Tongue (tissue), 2 donors: ENCODE measurements around the gene MACROD1. TPM values are rescaled to one million over a fixed set of nuclear protein-coding genes. Genes with fewer than 3 reads are reported as not detected.

ENCODE experiments used
- DNase-seq: peaks from one replicate; pipeline ENCODE4 v3.0.0-alpha.2; 2015
- total RNA-seq: library from RNA; depleted of rRNA; stranded (reverse); fragments of >200 nt; gene quantifications from one replicate; pipeline ENCODE4 v1.2.3, GENCODE V29; 2014

MACROD1 gene, protein sequence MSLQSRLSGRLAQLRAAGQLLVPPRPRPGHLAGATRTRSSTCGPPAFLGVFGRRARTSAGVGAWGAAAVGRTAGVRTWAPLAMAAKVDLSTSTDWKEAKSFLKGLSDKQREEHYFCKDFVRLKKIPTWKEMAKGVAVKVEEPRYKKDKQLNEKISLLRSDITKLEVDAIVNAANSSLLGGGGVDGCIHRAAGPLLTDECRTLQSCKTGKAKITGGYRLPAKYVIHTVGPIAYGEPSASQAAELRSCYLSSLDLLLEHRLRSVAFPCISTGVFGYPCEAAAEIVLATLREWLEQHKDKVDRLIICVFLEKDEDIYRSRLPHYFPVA
- total RNA-seq: 58.8 TPM

DNA sequence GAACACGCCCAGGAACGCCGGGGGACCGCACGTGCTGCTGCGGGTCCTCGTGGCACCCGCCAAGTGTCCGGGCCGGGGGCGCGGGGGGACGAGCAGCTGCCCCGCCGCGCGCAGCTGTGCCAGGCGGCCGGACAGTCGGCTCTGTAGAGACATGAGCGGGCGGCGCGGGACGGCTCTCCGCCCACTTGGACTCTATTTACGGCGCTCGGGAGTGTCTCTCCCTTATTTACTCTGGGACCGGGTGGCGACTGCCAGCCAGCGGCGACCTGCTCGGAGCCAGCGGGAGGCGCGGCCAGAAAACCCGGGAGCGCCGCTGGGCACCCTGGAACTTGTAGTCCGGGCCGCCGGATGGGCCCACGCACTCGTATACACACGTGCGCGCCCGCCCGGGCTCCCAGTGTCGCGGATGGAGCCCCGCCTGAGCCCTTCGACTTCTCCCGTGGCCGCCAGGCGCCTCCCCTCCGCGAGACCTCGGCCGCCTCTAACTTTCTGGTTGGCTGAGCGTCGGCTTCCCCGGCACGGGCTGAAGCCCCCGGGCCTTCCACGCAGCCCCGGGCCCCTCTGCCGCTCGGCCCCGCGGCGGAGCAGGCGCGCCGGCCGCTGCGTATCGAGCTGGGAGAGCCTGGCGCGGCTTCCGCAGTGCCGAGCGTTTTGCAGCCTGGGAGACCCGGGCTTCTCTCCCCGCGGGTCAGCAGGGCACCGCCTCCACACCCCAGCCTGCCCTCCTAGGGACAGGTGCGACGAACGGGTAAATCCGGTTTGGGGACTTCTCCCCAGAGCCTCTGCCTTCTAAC is at the start of gene MACROD1:
Gene MACROD1, minus strand, starts transcription at position 272 of the 794 bp plus-strand sequence. Its CDS starts 119 bp downstream, at position 153.
- DNase-seq: peak; percentile 90

GRCh38 chr11:64211181-64211872 is 45.4 kb upstream of the MACROD1 start:
- no peak for DNase-seq

- no peak for DNase-seq
These were observed 44.5 kb upstream of the MACROD1 start for GRCh38 chr11:64210301-64211020.

GRCh38 chr11:64209563-64209843 is 43.6 kb upstream of the MACROD1 start:
- DNase-seq: no peak

DNA sequence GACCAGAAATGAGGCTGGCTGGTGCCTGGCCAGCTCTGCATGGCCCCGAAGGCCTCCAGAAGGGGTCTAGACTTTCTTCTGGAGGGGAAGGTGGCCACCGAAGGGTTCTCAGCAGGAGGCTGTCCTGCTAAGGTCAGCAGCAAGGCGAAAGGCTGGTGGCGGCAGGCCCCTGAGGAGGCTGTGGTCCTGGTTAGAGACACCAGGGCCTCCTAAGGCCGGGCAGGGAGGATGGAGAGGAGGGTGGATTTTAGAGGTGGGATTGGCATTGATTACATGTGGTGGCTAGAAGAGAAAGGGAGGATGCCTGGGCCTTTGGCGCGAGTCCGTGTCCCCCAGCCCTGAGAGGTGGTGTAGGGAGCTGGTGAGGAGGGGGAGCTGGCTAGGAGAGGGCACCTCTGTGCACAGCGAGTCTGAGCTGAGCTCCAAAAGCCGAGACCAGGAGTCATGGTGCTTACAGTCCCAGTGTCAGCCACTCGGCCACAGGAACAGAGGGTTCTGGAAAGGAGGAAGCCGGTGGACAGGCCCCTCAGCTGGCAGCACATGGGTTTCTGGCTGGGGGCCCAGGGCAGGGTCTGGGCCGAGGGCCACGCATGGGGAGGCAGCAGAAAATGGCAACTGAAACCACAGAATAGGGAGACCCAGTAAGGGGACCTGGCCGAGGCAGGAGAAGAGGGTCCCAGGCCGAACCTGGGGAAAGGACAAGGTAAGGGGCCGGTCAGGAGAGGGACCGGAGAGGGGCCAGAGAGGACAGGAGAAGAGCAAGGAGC is 43.1 kb upstream of the MACROD1 start:
- no peak for DNase-seq

DNA sequence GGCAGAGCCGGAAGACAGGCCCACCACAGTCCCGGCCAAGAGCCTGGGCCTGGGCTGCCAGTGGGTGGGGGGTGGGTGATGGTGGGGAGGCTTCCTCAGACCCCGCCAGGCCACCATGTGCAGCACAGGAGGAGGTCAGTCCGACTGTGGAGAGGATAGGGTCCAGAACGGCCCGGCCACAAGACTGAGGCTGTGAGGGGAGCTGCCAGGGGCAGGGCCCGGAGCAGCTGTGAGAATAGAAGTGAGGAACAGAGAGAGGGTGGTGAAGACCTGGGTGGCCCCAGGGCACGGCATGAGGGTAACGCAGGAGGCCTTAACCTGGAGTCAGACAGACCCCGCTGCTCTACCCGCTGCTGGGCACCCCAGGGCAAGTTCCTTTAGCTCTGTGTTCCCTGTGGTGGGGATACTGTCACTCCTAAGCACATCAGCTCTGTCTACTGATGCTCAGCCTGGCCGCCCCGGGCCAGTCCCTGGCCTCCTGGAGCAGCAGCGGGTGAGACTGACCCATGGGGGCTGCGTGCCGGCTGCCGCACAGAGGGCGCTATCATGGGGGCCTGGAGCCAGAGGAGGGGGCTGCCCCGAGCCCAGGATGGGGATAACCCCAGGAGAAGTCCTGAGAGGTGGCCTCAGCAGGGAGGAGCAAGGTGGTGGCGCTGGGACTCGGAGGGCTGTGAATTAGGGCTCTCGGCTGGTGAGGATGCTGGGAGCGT is 42.3 kb upstream of the MACROD1 start:
- DNase-seq: no peak

DNA sequence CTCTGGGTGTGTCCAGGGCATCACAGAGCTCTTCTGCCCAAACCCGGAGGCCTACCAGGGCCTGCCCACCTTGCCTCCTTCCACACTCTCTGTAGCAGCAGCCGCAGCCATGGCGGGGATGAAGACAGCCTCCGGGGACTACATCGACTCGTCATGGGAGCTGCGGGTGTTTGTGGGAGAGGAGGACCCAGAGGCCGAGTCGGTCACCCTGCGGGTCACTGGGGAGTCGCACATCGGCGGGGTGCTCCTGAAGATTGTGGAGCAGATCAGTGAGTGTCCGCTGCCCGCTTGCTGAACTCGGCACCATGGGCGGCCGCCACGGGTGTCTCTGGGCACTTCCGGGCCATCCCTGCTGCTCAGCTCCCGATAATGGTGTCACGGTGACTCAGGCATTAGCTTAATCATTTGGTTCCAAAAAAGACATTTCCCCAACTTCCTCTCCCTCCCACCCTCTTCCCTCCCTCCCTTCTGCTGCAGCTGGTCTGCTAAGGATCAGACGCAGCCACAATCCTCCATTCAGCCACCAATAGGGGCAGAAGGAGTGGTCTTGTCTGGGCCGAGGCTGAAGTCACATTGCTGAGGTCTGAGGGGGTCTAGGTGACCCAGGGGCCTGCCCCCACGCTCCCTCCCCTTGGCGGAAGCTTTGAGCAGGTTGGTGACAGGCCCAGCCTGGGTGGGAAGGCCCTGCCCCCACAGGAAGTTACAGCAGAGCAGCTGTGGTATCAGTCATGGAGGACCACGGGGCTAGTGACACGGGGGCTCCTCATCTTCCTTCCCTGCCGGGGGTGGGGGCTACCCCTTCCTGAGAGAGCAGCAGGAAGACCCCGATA is 41.6 kb upstream of the MACROD1 start:
- DNase-seq: peak; percentile 79

DNA sequence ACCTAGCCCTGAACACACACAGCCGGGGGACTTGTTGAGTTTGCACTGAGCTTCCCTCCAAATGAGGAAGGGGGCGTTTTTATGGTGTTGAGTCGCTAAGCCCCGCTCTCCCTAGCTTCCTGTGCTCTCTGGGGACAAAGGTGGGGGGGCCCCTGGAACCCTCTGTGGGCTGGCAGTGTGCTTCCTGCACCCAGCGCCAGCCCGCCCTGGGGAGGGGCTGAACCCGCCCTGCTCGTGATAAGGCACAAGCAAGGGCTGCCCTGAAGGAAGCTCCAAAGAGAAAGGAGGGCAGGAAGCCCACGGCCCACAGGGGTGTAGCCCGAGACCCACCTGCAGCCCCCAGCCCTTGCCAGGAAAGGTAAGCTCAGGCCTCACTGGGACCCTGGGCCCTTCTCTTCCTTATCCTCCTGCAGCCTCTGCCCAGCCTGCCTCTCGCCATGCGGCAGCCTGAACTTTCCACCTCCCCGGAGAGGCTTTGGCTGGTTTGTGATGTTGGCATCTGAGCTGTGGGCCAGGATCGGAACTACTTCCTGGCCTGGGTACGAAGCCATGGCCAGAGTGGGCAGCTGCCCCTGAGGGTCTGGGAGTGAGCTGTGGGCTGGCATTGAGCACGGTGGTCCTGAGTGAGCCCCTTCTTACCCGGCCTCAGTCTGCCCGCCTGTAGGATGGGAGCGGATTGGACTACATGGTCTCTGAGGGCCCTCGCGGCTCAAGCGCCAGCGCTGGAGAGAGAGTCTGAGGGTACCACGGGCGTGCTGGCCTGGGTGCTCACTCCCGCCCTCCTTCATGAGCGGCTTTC is 40.7 kb upstream of the MACROD1 start, which contains the start of gene FERMT3:
Gene FERMT3, plus strand, starts transcription at position 265 of the 799 bp plus-strand sequence. CDS start 644 bp downstream, outside the sequence.
- no peak for DNase-seq

DNA sequence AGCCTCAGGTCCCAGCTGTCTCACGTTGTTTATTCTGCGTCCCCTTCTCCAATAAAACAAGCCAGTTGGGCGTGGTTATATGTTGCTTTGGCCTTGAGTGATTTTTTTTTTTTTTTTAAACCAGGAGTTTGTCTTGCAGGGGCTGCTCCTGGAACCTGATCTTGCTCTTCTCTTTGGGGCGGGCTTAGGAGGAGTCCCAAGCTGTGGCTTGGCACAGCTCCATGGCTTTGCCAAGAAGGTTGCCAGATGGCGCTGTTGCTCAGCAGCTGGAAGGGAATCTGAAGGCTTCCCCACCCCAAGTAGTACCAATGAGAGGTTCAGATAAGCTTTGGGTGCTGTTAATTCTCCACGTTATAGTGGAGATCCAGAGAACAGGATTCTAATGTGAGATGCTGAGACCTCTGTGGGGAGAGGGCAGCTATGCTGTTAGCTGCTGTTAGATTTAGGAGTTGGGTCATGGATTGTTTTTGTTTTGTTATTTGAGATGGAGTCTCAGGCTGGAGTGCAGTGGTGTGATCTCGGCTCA is 38.6 kb upstream of the MACROD1 start:
- peak; percentile 97 for DNase-seq

GRCh38 chr11:64204080-64204440 is 38.1 kb upstream of the MACROD1 start:
- no peak for DNase-seq

DNA sequence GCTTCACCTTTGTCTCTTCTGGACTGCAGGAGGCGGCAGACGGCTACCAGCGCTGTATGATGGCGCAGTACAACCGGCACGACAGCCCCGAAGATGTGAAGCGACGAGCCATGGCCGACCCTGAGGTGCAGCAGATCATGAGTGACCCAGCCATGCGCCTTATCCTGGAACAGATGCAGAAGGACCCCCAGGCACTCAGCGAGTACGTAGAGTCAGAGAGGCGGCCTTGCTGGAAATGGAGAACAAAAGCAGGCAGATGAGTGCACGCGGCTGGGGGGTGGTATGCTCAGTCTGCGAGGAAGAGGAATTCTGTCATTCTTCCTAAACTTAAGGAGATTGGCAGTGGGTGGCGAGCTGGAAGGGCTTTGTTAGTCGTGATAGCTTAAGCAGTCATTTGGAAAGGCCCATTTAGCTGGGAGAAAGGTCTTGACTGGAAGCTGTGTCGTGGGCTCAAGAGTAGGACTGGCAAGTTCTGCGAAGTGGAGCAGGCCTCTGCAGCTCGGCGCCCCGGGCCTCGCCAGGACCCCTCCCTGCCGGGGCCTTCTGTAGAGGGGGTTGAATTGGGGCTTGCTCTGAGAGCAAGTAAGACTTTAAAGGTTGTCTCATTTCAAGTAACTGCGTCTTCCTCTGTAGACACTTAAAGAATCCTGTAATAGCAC is 37.6 kb upstream of the MACROD1 start:
- no peak for DNase-seq

DNA sequence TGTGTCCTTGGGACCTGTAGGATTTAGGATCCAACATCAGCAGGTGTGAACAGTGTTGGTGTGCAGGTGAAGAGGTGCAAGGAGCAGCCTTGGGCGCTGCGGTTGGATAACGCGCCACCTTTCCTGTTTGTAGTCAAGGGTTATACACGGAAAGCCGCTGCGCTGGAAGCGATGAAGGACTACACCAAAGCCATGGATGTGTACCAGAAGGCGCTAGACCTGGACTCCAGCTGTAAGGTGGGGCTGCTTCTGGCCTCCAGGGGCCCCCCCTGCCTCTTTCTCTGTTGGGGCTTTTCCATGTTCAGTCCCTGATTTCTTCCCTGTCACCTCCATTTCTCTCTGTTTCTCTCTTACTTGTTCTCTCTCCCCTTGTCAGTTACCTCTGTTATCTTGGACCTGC is 37.1 kb upstream of the MACROD1 start:
- DNase-seq: no peak

DNA sequence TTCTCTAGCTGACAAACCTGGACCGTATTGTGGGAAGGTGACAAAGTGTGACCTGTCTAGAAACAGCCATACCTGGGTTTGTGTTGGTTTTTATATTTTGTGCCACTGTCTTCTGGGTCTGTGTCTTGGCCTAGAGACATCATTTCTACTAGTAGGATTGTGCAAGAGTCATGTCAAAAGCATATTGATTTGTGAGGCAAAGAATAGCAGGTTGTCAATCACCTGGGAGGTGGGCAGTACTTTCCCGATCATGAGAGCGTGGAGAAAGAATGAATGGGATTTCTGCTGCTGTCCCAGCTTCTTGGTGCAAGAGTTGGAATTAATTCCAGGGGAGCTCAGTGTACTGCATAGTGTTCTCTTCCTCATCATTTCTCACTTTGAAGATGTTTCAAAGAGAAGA is 35.6 kb upstream of the MACROD1 start:
- no peak for DNase-seq

DNA sequence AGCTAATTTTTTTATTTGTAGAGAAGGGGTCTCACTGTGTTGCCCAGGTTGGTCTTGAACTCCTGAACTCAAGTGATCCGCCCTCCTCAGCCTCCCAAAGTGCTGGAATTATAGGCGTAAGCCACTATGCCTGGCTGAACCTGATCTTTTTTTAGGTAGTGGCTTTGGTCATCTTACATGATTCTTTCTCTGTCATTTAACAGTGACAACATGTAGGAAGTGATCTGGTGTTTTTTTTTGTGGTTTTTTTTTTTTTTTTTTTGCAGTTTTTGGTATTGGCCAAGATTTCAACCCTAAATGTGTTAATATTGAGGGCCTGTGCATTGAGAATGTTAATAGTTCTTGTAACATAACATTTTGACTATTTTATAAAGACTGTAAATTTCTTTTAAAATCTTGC is 32.6 kb upstream of the MACROD1 start:
- no peak for DNase-seq

DNA sequence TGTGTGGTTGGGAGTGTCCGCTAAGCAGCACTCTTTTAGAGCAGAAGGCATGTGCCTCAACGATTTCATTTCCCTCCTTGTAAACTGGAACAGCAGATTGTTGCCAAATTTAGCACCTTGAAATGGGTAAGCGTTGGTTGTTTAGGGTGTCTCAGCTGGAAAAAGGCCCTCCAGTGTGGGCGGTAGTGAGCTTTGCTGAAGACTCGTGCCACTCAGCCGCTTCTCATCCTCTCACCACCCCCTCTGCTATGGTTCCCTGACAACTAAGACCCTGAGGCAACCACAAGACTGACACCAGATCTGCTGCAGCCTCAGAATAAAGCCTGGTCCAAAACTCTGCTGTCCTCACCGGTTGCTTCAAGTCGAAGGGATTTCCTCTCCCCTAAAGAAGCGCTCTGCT is 30.7 kb upstream of the MACROD1 start:
- no peak for DNase-seq

GRCh38 chr11:64192434-64192833 is 26.5 kb upstream of the MACROD1 start:
- no peak for DNase-seq

GRCh38 chr11:64186492-64187165 is 20.7 kb upstream of the MACROD1 start:
- peak; percentile 43 for DNase-seq
